Right renal pelvis (tissue), 4 donors: Measurements from ENCODE around the gene SBNO1. TPM values are rescaled to one million over a fixed set of nuclear protein-coding genes. Genes with fewer than 3 reads are reported as not detected.
"Not testable (repeated sequence)": the region's sequence is repeated elsewhere in the genome, so short reads cannot be mapped to it uniquely, and the experiment has no call there.

Experiments used
- DNase-seq, 4 donors: peaks; one replicate each; pipeline ENCODE4 v3.0.0-alpha.2; 2013; ENCODE audit warnings: low read depth in 4 of 4, low spot score in 3 of 4, missing footprints in 1 of 4
- polyA plus RNA-seq, 4 donors: library from polyadenylated mRNA; unstranded; fragments of 120-200 nt; gene quantifications; one replicate each; pipeline ENCODE4 v1.2.1, GENCODE V29; 2013; ENCODE audit not compliant: insufficient read length in 4 of 4

Gene SBNO1
- polyA plus RNA-seq, 4 donors, result 23.4 to 31.8 (median 29.6) TPM

DNA sequence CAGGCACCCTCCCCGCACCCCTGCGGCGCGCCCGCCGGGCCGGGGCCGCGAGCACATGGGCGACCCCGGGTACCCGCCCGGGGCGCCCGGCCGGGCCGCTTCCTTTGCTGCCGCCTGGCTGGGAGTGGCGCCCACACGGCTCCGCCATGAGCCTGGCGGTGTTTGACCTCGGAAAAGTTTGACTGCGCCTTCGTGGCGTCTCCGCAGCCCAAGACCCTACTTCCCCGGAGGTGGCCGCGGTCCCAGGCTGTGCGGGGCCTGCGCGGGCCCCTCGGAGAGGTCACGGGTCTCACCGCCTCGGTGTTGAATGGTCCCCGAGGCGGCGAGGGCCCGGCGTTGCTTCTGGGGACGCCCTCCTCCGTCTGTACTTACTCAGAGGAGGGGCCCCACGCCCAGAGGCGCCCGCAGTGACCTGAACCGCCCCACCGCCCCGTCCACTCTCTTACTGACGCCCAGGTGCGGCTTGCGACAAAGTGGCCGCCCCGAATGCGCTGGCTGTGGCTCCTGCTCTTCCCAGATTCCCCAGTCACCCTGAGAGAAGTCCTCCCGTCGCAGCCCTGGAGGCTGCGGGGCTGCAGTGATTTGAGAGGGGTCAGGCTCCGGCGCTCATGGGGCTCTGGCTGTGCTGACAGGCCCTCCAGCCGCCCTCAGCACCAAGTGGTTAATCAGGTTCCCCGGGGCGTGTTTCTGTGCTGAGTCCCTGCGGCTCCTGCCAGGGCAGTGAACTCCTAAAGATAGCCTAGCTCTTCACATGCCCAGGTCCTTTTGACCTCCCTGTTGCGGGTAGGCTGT is 25.1 kb upstream of the SBNO1 start:
- no peak for DNase-seq

- DNase-seq, result no peak
These were observed 24.4 kb upstream of the SBNO1 start for GRCh38 chr12:123388951-123389559.

DNA sequence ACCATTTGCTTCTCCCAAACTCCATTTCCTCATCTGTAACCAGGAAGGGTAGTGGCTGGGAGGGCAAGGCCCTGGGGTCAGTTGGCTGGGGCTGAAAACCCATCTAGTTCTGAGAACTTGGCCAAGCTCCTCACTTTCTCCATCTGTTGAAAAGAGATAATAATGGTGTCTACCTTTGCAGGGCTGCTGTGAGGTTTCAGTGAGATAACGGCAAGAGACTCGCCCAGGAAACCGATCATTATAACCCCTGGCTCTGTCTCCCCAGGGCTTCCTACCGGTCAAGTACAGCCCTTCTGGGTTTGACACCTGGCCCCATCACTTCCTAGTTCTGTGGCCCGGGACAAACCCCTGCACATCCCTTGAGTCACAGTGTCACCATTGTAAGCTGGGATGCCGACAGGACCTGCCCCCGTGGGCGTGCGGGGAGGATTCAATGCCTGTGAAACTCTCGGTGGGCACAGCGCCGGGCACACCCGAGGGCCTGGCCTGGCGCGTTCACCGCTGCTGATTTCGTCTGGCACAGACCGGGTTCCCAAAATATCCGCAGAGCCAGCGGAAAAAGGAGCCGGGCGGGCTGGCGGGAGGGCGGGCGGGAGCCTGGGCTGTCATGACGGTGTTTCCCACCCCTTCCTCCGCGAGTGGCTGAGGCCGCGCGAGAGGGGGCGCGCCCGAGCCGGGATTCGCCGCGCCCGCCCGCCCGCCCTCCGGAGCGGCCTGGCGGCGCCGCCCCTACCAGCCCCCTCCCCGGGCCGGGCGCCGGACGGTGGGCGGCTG is 23.7 kb upstream of the SBNO1 start:
- DNase-seq, result peak in 1 of 4 donors; percentile 50

- no peak for DNase-seq
These were observed 23.0 kb upstream of the SBNO1 start for GRCh38 chr12:123387508-123388176.

DNA sequence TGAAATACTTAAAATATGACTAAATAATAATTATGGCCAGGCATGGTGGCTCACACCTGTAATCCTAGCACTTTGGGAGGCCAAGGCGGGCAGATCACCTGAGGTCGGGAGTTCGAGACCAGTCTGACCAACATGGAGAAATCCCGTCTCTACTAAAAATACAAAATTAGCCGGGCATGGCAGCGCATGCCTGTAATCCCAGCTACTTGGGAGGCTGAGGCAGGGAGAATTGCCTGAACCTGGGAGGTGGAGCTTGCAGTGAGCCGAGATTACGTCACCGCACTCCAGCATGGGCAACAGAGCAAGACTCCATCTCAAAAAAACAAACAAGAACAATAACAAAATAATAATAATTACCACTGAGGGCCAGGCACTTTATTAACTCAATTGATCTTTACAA is 20.9 kb upstream of the SBNO1 start:
- not testable (repeated sequence) for DNase-seq

- DNase-seq, result no peak
These were observed 20.3 kb upstream of the SBNO1 start for GRCh38 chr12:123384994-123385376.

GRCh38 chr12:123384318-123384993 is 19.8 kb upstream of the SBNO1 start:
- DNase-seq, result no peak

DNA sequence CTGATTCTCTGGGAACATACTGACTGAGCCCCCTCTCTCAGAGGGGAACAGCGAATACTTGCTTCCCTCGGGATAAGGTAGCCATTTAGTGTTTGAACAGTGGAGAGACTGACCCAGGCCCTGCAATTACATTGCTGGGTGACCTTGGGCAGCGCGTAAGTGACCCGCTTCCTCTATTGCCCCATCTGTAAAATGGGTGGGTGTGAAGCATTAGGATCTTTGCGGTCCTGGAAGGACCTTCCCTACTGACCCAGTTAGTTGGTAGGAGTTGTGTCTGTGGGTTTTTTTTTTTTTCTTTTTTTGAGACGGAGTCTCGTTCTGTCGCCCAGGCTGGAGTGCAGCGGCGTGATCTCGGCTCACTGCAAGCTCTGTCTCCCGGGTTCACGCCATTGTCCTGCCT is 18.0 kb upstream of the SBNO1 start:
- DNase-seq, result no peak

DNA sequence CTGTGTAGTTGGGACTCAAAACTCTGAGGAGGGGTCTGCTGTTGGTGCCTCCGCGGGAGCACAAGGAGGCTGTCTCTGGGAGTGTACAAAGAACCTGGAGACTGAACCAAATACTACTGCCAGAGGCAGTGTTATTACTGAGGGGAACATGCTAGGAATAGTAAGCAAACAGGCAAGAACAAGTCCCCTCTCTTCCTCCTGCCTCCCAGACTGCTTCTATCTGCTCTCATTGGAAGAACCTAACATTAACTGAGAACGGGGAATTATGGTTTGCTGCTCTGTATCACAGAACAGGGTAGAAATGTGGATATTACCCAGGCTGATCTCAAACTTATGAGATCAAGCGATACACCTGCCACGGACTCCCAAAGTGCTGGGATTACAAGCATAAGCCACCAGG is 14.7 kb upstream of the SBNO1 start:
- no peak for DNase-seq

- not testable (repeated sequence) for DNase-seq
These were observed 7.8 kb upstream of the SBNO1 start for GRCh38 chr12:123372415-123372814.

- DNase-seq, result not testable (repeated sequence)
These were observed 7.2 kb upstream of the SBNO1 start for GRCh38 chr12:123371667-123372368.

GRCh38 chr12:123369229-123369628 is 4.6 kb upstream of the SBNO1 start:
- DNase-seq, result no peak

GRCh38 chr12:123368431-123368830 is 3.8 kb upstream of the SBNO1 start:
- not testable (repeated sequence) for DNase-seq

GRCh38 chr12:123367511-123367910 is 2.9 kb upstream of the SBNO1 start:
- DNase-seq, result no peak

GRCh38 chr12:123365025-123365917 is 624 bp upstream of the SBNO1 start:
- DNase-seq, result peak; percentile 97 to 99 (median 98)

DNA sequence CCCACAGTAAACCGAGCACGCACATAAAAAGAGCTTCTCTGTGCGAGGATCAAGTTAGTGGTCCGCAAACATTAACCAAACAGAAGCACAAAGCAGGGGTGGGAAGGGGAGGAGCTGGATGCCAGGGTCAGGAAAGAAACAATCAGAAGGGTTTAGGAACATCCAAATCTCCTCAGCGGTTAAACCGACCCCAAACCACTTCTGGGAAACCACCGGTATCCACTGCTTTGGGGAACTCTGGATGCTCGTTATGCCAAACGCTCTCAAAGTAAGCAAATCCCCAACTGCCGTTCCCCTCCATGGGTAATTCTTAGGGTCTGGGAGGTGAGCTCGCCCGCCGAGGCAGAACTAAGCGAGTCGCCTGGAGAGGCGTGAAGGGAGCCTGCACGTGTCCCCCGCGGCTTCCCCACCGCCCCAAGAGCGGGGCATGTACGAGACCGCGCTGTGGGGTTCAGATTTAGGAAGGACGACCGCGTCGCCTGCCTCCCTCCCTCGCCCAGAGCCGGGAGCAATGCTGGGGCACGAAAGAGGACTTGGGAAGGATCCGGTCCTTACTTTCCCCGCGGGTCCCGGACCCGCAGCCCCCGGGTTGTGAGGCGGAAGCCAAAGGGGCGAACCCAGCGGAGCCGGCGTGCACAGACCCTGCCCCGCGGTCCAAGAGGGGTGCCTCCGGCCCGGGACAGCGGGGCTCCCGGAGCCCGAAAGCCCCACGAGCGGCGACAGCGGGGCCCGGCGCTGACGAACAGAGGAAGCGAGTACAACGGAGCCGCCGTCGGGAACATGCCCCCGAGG is 711 bp downstream of the SBNO1 start:
- peak in 1 of 4 donors; percentile 15 for DNase-seq

DNA sequence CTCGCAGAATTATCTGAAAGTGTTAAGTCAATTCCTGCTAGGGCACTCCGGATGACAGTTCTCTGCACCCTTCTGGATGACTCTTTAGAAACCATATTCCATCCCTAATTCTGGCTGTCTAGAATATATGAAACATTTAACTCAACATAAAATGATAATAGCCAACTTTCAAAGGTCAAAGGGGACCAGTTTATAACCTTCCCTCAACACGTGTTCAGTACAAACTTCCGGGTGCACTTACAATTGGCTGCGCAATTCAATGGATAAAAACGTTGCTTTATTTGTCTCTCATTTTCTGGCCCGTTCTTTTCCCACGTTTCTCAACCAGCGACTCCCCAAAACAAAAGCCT is 1.3 kb downstream of the SBNO1 start:
- peak in 1 of 4 donors; percentile 4 for DNase-seq

- no peak for DNase-seq
These were observed 6.6 kb downstream of the SBNO1 start for GRCh38 chr12:123358035-123358434.
